SK-N-SH (cell line): Measurements from ENCODE around the gene CCR5AS.

Experiments used
- CTCF ChIA-PET: fragments of 300-600, 350-600 bp; formaldehyde crosslinking; extraction: SDS; loops from one replicate; lab custom pipeline; 2021; lab: Yijun Ruan, JAX
- POLR2A ChIA-PET: fragments of 350-600 bp; sonication (Branson Sonifier 250); formaldehyde crosslinking; extraction: SDS; loops from one replicate; lab custom pipeline; 2020; ENCODE audit warnings: antibody characterized with exemption, inconsistent platforms; lab: Yijun Ruan, JAX
- DNase-seq: peaks from one replicate; pipeline ENCODE4 v3.0.0; 2012
- H2AFZ ChIP-seq: fragments of 200-600 bp; sonication (generic); 2 replicates; pipeline ENCODE4 v1.8.1; 2016; ENCODE audit warnings: antibody characterized with exemption, mild to moderate bottlenecking, low read depth
- H3F3A ChIP-seq: fragments of 200-600 bp; sonication (generic); replicated peaks from 2 replicates; pipeline ENCODE3; 2016; ENCODE audit warnings: antibody characterized with exemption, mild to moderate bottlenecking; ENCODE audit not compliant: insufficient read depth
- H3K27ac ChIP-seq, 2 experiments: fragments of 200-500 bp in 1 of 2; fragments of 200-600 bp in 1 of 2; sonication (Bioruptor generic) in 1 of 2; sonication (generic), shearing (Covaris generic) in 1 of 2; 2 replicates each; pipeline versions ENCODE4 v1.5.1 to v1.6.1; 2014 to 2016; ENCODE audit warnings: low read depth in 2 of 2, inconsistent platforms in 1 of 2, low read length in 1 of 2, mild to moderate bottlenecking in 1 of 2, mixed read lengths in 1 of 2
- H3K27me3 ChIP-seq: fragments of 200-600 bp; sonication (generic), shearing (Covaris generic); 2 replicates; pipeline ENCODE4 v1.6.1; 2016; ENCODE audit warnings: mixed run types; ENCODE audit not compliant: insufficient read depth
- H3K36me3 ChIP-seq, 2 experiments: fragments of 200-500 bp in 1 of 2; fragments of 200-600 bp in 1 of 2; sonication (Bioruptor generic) in 1 of 2; sonication (generic) in 1 of 2; replicated peaks in 1 of 2; 2 replicates each; pipeline versions ENCODE3 to v1.5.1; 2014 to 2016; ENCODE audit warnings: low read length in 1 of 2, mild to moderate bottlenecking in 1 of 2; ENCODE audit not compliant: insufficient read depth in 2 of 2, control insufficient read depth in 1 of 2
- H3K4me1 ChIP-seq, 2 experiments: fragments of 200-500 bp in 1 of 2; fragments of 200-600 bp in 1 of 2; sonication (Bioruptor generic) in 1 of 2; sonication (generic), shearing (Covaris generic) in 1 of 2; 2 replicates each; pipeline versions ENCODE4 v1.5.1 to v1.6.1; 2014 to 2016; ENCODE audit warnings: low read depth in 1 of 2, low read length in 1 of 2, mixed run types in 1 of 2; ENCODE audit not compliant: insufficient read depth in 2 of 2, control insufficient read depth in 1 of 2
- H3K4me2 ChIP-seq: fragments of 200-600 bp; sonication (generic), shearing (Covaris generic); 2 replicates; pipeline ENCODE4 v1.6.1; 2017; ENCODE audit warnings: mixed run types
- H3K4me3 ChIP-seq, 2 experiments: fragments of 200-500 bp in 1 of 2; fragments of 200-600 bp in 1 of 2; sonication (Bioruptor generic) in 1 of 2; sonication (generic), shearing (Covaris generic) in 1 of 2; 2 replicates each; pipeline versions ENCODE4 v1.5.1 to v1.8.1; 2014 to 2016; ENCODE audit warnings: low read depth in 2 of 2, inconsistent platforms in 1 of 2, low read length in 1 of 2, mild to moderate bottlenecking in 1 of 2, mixed read lengths in 1 of 2, moderate library complexity in 1 of 2
- H3K79me2 ChIP-seq: fragments of 200-600 bp; sonication (generic); 2 replicates; pipeline ENCODE4 v1.8.1; 2017; ENCODE audit warnings: mild to moderate bottlenecking; ENCODE audit not compliant: insufficient read depth
- H3K9ac ChIP-seq: fragments of 200-600 bp; sonication (generic); 2 replicates; pipeline ENCODE4 v1.6.1; 2017; ENCODE audit warnings: mixed run types
- H3K9me2 ChIP-seq: fragments of 200-600 bp; sonication (generic); 2 replicates; pipeline ENCODE4 v1.6.1; 2017; ENCODE audit warnings: mixed run types
- H3K9me3 ChIP-seq: fragments of 200-600 bp; sonication (generic); 2 replicates; pipeline ENCODE4 v1.6.1; 2017; ENCODE audit warnings: mixed run types, mild to moderate bottlenecking, moderate library complexity
- H4K20me1 ChIP-seq: fragments of 200-600 bp; sonication (generic); 2 replicates; pipeline ENCODE4 v1.6.1; 2017; ENCODE audit warnings: mild to moderate bottlenecking, mixed run types; ENCODE audit not compliant: insufficient read depth
- CHD2 ChIP-seq: fragments of 150-350 bp; IDR thresholded peaks from 2 replicates; pipeline ENCODE4 v1.6.1; 2018; ENCODE audit warnings: low read length; ENCODE audit not compliant: partially characterized antibody
- ELF1 ChIP-seq: IDR thresholded peaks from 2 replicates; pipeline ENCODE4 v1.4.0; 2012
- EZH2phosphoT487 ChIP-seq: fragments of 200-600 bp; sonication (generic); IDR thresholded peaks from 2 replicates; pipeline ENCODE4 v1.6.1; 2017; ENCODE audit warnings: low read depth, mixed run types, mild to moderate bottlenecking, antibody characterized with exemption, moderate library complexity, borderline replicate concordance
- FOSL2 ChIP-seq: IDR thresholded peaks from 2 replicates; pipeline ENCODE4 v1.4.0; 2012; ENCODE audit warnings: low read depth, mild to moderate bottlenecking, moderate library complexity, borderline replicate concordance
- FOXM1 ChIP-seq: IDR thresholded peaks from 2 replicates; pipeline ENCODE4 v1.4.0; 2012; ENCODE audit warnings: low read depth, mild to moderate bottlenecking
- JUND ChIP-seq: IDR thresholded peaks from 2 replicates; pipeline ENCODE4 v1.4.0; 2012
- POLR2AphosphoS5 ChIP-seq: IDR thresholded peaks from 2 replicates; pipeline ENCODE4 v1.6.1; 2012; ENCODE audit warnings: low read depth, low read length
- RXRA ChIP-seq: IDR thresholded peaks from 2 replicates; pipeline ENCODE4 v1.4.0; 2012; ENCODE audit warnings: low read depth, mild to moderate bottlenecking, borderline replicate concordance
- TAF1 ChIP-seq: IDR thresholded peaks from 2 replicates; pipeline ENCODE4 v1.6.1; 2012; ENCODE audit warnings: low read depth, mild to moderate bottlenecking, low read length, moderate library complexity, borderline replicate concordance
- TEAD4 ChIP-seq: IDR thresholded peaks from 2 replicates; pipeline ENCODE4 v1.4.0; 2012; ENCODE audit warnings: mild to moderate bottlenecking, borderline replicate concordance; ENCODE audit not compliant: insufficient read depth
- WGBS: methylation state at CpG from one replicate; pipeline ENCODE4 v1.1.6; 2017; ENCODE audit warnings: low lambda C conversion rate; 5-methylcytosine and 5-hydroxymethylcytosine counted together
- TF ChIP-seq, protein P1 (sequence below): IDR thresholded peaks from 2 replicates; pipeline ENCODE4 v1.6.1; 2012; ENCODE audit warnings: mild to moderate bottlenecking, low read depth, low read length, moderate library complexity

Gene CCR5AS

DNA sequence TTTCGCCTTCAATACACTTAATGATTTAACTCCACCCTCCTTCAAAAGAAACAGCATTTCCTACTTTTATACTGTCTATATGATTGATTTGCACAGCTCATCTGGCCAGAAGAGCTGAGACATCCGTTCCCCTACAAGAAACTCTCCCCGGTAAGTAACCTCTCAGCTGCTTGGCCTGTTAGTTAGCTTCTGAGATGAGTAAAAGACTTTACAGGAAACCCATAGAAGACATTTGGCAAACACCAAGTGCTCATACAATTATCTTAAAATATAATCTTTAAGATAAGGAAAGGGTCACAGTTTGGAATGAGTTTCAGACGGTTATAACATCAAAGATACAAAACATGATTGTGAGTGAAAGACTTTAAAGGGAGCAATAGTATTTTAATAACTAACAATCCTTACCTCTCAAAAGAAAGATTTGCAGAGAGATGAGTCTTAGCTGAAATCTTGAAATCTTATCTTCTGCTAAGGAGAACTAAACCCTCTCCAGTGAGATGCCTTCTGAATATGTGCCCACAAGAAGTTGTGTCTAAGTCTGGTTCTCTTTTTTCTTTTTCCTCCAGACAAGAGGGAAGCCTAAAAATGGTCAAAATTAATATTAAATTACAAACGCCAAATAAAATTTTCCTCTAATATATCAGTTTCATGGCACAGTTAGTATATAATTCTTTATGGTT is 35.9 kb downstream of the CCR5AS start, which contains the start of gene CCR5:
Gene CCR5, plus strand, starts transcription at position 108 of the 680 bp plus-strand sequence. CDS start 1,957 bp downstream, outside the sequence.
- CTCF ChIA-PET, result interaction anchor here (1.3 kb wide), 2 partner anchors 36 to 79 kb away, joined by 3 to 4 read pairs; partner anchors contain the start of genes CCR5AS and CCRL2
- Histone ChIP-seq H3K36me3 (no peaks in the 10 kb centered on the region), H3K27ac (no peak within 1 kb of the TSS), H3K9me3 (no peaks in the 10 kb centered on the region), H3K9me2 (no peaks in the 10 kb centered on the region), H2AFZ (no peak within 1 kb of the TSS), H3K9ac (no peak within 1 kb of the TSS), H3K4me3 (no peak within 1 kb of the TSS), H4K20me1 (no peaks in the 10 kb centered on the region), H3F3A (peaks cover 3% of the 10 kb centered on the region), H3K4me2 (no peak within 1 kb of the TSS), H3K79me2 (no peaks in the 10 kb centered on the region), H3K27me3 (peaks cover 40% of the 10 kb centered on the region), H3K4me1 (no peaks in the 10 kb centered on the region)
- WGBS, result 11% methylated on average over 5 of the region's 5 CpGs
- TF ChIP-seq POLR2AphosphoS5, result no peak
- TF ChIP-seq TEAD4, result no peak
- no peak for TF ChIP-seq FOSL2
- no peak for TF ChIP-seq ELF1
- no peak for TF ChIP-seq CHD2
- POLR2A ChIA-PET, result no interaction called here
- no peak for DNase-seq

DNA sequence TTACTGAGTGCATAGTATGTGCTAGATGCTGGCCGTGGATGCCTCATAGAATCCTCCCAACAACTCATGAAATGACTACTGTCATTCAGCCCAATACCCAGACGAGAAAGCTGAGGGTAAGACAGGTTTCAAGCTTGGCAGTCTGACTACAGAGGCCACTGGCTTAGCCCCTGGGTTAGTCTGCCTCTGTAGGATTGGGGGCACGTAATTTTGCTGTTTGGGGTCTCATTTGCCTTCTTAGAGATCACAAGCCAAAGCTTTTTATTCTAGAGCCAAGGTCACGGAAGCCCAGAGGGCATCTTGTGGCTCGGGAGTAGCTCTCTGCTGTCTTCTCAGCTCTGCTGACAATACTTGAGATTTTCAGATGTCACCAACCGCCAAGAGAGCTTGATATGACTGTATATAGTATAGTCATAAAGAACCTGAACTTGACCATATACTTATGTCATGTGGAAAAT is 37.2 kb downstream of the CCR5AS start:
- Histone ChIP-seq H2AFZ (no peak overlapping the region), H3K27me3 (peaks cover 39% of the 10 kb centered on the region), H3K4me1 (no peaks in the 10 kb centered on the region), H4K20me1 (no peaks in the 10 kb centered on the region), H3K27ac (no peak overlapping the region), H3K9ac (no peak overlapping the region), H3K36me3 (no peaks in the 10 kb centered on the region), H3K9me3 (no peaks in the 10 kb centered on the region), H3F3A (peaks cover 3% of the 10 kb centered on the region), H3K9me2 (no peaks in the 10 kb centered on the region), H3K79me2 (no peaks in the 10 kb centered on the region), H3K4me3 (no peak overlapping the region), H3K4me2 (no peak overlapping the region)
- DNase-seq, result no peak
- POLR2A ChIA-PET, result no interaction called here
- TF ChIP-seq TEAD4, result no peak
- no peak for TF ChIP-seq EZH2phosphoT487
- TF ChIP-seq RXRA, result no peak
- TF ChIP-seq, protein P1, sequence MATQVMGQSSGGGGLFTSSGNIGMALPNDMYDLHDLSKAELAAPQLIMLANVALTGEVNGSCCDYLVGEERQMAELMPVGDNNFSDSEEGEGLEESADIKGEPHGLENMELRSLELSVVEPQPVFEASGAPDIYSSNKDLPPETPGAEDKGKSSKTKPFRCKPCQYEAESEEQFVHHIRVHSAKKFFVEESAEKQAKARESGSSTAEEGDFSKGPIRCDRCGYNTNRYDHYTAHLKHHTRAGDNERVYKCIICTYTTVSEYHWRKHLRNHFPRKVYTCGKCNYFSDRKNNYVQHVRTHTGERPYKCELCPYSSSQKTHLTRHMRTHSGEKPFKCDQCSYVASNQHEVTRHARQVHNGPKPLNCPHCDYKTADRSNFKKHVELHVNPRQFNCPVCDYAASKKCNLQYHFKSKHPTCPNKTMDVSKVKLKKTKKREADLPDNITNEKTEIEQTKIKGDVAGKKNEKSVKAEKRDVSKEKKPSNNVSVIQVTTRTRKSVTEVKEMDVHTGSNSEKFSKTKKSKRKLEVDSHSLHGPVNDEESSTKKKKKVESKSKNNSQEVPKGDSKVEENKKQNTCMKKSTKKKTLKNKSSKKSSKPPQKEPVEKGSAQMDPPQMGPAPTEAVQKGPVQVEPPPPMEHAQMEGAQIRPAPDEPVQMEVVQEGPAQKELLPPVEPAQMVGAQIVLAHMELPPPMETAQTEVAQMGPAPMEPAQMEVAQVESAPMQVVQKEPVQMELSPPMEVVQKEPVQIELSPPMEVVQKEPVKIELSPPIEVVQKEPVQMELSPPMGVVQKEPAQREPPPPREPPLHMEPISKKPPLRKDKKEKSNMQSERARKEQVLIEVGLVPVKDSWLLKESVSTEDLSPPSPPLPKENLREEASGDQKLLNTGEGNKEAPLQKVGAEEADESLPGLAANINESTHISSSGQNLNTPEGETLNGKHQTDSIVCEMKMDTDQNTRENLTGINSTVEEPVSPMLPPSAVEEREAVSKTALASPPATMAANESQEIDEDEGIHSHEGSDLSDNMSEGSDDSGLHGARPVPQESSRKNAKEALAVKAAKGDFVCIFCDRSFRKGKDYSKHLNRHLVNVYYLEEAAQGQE, result no peak
- TF ChIP-seq FOXM1, result no peak
- no peak for TF ChIP-seq JUND
- no peak for TF ChIP-seq TAF1
- CTCF ChIA-PET, result interaction anchor here (0.8 to 2.9 kb wide), 5 partner anchors 8 to 291 kb away, joined by 3 to 14 read pairs (median 3); no protein-coding TSS in a partner anchor
- WGBS, result 0% methylated on average over 6 of the region's 6 CpGs
